Medulla oblongata (tissue), 1 donor: ENCODE measurements around the gene ABCC1.
"Not testable (repeated sequence)": the region's sequence is repeated elsewhere in the genome, so short reads cannot be mapped to it uniquely, and the experiment has no call there.

Experiments used
- DNase-seq: peaks from one replicate; pipeline ENCODE4 v3.0.0-alpha.2; 2015; ENCODE audit errors: extremely low spot score

The ABCC1 gene

DNA sequence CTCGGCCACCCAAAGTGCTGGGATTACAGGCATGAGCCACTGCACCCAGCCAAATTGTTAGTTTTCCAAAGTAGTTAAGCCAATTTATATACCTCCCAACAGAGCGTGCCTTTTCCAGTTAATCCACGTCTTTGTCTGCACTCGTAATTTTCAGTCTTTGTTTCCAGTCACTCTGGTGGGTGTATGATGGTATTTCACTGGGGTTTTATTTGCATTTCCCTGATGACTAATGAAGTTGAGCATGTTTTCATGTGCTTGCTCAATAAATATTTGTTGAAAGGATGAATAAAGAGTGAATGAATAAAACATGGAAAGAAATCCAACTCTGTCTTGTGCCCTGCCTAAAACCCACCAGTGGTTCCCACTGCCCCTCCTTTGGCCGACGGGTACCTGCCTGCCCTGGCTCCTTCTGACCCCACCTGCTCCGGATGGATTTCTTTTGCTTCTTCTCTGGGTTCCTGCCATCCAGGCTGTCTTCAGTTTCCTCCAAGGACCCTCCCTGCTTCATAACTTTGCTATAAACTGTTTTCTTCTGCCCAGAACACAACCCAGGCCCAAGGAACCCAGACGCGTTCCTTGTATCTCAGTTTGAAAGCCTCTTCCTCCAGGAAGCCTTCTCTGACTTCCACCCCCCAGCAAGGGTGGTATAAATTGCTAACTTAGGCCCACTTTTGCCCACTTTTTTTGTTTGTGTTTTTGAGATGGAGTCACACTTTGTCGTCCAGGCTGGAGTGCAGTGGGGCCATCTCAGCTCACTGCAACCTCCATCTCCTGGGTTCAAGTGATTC is 3.0 kb upstream of the ABCC1 start:
- DNase-seq, result no peak

GRCh38 chr16:15947983-15948509 is 1.4 kb upstream of the ABCC1 start:
- DNase-seq, result no peak

- DNase-seq, result peak; percentile 8
Observed at GRCh38 chr16:15948532-15949209, 745 bp upstream of the ABCC1 start.

DNA sequence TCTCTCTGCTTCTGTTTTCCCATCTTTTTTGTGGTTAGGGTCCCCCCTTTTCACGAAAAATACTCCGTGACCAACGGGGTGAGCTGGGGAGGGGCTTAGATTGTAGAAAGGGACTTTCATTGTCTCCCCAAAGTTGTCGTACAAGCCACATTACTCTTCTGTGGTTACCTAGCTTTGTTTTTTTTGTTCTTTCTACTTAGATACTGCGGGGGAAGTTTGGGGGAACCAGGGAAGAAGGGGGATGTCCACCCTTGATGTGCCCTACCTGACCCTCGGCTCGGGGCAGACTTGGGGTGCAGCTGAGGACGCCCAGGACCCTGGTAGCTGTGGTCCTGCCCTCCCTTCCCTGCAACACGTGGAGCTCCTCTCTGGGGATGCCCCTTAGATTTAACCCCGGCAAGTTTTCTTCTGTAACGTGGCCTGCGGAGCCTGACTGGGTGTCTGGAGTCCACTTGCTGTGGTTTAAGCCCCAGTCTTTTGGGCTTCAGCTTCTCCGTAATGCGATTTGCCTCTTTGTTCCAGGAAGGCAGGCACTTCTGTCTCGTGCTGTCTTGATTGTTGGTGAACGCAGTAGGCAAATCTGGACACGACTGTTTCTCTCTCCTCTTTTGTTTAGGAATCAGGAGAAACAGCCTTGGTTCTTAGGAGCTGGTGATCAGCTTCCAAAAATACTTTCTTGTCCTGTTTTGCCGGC is 892 bp downstream of the ABCC1 start:
- peak; percentile 31 for DNase-seq

GRCh38 chr16:15950869-15951268 is 1.5 kb downstream of the ABCC1 start:
- DNase-seq, result no peak

DNA sequence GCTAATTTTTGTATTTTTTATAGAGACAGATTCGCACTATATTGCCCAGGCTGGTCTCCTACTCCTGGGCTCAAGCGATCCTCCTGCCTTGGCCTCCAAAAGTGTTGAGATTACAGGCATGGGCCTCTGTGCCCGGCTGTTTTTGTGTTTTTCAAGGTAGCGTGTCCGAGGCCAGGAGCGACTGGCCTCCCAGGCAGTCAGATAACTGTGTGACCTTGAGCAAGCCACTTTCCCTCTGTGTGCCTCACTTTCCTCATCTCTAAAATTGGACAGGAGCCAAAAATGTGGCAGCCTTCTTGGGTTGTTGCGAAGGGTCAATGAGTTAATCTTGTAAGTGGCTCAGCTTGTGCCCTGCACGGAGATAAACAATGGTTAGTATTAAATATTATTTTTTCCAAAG is 2.4 kb downstream of the ABCC1 start:
- no peak for DNase-seq

- no peak for DNase-seq
Observed at GRCh38 chr16:15952265-15952711, 2.9 kb downstream of the ABCC1 start.

DNA sequence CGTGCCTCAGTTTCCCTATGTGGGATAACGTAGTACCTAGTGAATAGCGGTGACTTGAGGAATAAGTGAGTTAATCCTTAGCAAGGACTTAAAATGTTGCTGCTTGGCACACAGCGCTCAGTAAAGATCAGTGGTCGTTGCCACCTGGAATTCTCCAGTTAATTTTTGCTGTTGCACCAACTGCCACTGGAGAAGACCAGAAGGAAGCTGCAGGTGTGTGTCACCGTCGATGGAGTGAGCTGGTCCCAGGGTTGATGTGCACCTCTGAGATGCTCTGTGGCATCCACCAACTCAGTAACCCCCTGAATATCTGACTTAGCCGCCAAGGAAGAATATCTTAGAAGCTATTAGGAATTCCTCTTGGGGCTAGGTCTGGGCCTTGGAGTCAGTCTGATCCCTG is 4.1 kb downstream of the ABCC1 start:
- DNase-seq, result no peak

DNA sequence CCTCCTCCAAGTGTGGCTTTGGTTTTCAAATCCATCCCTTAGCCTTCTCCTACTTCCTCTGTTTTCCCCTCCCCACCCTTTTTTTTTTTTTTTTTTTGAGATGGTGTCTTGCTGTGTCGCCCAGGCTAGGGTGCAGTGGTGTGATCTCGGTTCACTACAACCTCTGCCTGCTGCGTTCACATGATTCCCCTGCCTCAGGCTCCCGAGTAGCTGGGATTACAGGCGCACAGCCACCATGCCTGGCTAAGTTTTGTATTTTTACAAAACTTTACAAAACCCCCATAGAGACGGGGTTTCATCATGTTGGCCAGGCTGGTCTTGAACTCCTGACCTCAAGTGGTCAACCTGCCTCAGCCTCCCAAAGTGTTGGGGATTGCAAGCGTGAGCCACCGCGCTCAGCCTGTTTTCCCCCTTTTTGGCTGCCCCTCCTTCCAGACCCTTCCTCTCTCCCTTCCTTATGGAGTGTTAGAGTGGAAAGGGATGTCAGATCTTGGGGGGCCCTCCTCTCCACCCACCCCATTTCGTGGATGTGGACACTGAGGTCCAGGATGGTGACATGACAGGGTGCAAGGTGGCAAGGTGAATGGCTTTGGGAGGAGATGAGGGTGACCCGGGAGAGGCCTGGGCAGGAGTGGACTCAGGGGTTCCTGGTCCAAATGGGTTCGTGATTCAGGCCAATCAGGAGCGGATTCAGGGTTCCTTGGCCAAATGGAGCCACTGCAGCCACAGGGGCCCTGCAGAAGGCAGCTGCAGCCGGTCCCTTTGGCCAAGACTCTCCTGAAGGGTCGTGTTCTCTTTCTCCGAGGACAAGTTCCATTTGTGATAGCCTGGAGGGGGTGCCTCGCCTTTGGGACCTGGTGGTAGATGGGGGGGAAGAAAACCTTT is 4.8 kb downstream of the ABCC1 start:
- no peak for DNase-seq

GRCh38 chr16:15954814-15955151 is 5.4 kb downstream of the ABCC1 start:
- DNase-seq, result no peak

DNA sequence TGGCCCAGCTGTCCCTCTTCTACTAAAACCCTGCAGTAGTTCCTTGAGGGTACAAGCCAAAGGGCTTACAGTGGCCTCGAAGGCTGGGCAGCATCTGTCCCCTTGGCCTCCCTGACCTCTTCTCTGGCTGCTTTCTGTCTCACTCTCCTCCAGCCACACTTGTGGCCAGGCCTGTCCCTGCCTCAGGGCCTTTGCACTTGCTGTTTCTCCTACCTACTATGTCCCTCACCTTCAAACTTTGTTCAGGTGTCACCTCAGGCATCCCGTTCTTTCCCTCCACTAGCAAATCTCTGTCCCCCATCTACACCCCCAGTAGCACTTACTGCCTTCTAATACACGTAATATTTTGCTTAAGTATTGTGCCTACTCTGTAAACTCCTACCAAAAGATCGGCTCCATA is 6.0 kb downstream of the ABCC1 start:
- no peak for DNase-seq

DNA sequence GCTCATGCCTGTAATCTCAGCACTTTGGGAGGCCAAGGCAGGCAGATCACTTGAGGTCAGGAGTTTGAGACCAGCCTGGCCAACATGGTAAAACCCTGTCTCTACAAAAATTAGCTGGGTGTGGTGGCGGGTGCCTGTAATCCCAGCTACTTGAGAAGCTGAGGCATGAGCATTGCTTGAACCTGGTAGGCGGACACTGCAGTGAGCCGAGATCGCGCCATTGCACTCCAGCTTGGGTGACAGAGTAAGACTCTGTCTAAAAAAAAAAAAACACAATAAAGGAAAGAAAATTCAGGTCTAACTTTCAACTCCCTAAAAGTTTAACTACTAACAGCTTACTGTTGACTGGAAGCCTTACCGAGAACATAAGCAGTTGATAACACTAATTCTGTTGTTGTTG is 6.7 kb downstream of the ABCC1 start:
- not testable (repeated sequence) for DNase-seq

- no peak for DNase-seq
Observed at GRCh38 chr16:15958703-15959348, 9.4 kb downstream of the ABCC1 start.

- DNase-seq, result no peak
Observed at GRCh38 chr16:15960124-15960971, 10.9 kb downstream of the ABCC1 start.

DNA sequence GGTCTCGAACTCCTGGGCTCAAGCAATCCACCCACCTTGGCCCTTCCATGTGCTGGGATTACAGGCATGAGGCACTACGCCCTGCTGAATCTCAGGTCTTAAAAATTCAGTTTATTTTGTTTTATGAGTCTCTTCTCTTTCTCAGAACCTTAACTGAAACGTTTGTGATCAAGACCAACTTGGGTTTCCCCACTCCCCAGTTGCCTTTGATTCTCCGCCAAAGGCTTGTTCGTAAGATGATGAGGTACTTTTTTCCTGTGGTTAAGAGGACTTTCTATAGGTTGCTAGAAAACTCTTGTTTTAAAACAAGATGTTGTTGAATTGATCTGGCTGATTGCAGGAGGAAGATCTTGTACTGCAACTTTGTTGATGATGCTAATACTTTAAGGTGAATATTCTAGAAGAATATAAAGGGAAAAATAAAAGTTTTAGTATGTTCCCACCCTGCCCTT is 11.7 kb downstream of the ABCC1 start:
- no peak for DNase-seq

- DNase-seq, result no peak
Observed at GRCh38 chr16:15961571-15962090, 12.2 kb downstream of the ABCC1 start.

DNA sequence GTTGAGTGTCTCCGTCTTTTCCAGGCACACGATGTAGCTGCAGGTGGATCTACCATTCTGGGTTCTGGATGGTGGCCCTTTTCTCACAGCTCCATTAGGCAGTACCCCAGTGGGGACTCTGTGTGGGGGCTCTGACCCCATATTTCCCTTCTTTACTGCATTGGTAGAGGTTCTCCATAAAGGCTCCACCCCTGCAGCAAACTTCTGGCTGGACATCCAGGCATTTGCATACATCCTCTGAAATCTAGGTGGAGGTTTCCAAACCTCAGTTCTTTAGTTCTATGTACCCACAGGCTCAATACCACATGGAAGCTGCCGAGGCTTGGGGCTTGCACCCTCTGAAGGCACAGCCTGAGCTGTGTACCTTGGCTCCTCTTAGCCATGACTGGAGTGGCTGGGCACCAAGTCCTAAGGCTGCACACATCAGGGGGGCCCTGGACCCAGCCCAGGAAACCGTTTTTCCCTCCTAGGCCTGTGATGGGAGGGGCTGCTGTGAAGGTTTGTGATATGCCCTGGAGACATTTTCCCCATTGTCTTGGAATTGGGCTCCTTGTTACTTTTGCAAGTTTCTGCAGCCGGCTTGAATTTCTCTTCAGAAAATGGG is 14.0 kb downstream of the ABCC1 start:
- DNase-seq, result no peak

DNA sequence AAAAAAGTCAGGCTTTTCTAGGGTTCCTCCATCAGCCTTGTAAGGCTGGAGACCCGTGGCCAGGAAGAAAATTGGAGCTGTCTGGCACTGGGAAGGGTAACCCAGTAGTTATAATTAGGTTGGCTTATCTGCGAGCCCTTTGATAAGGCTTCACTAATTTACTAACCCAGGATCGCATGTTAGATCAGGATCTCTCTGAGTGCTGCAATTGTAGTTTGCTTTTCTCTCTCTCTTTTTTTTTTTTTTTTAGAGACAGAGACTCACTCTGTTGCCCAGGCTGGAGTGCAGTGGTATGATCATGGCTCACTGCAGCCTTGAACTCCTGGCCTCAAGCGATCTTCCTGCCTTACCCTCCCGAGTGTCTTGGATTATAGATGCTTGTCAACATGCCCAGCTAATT is 17.0 kb downstream of the ABCC1 start:
- DNase-seq, result no peak

DNA sequence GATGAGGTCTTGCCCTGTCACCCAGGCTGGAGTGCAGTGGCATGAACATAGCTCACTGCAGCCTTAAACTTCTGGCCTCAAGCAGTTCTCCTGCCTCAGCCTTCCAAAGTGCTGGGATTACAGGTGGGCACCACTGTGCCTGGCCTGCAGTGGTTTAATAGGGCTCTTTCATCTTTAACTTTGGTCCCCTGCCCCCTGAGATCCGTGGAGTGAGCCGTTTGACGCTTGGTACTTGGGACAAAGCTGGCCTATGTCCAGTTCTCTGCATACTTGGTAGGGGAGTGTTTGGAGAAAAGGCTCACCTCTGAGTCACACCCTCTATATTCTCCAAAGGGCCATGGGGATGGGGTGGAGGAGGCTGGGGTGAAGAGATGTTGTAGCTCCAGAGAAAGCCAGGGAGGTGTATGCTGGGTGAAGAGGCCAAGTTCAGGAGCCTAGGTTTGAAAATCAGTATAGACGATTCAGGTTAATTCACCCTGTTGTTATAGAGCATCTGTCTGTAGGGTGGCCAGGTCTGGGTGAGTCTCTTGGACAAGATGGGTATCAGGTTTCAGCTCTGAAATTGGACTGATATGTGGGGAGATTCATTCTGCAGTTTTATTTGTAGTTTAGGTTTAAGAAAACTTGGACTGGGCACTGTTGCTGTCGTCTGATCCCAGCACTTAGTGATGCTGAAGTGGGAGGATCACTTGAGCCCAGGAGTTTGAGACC is 17.6 kb downstream of the ABCC1 start:
- no peak for DNase-seq
